A204.1 (cell line): ENCODE data around the gene TCF4.

Experiments
- FAIRE-seq: peaks from 2 replicates; lab custom pipeline; 2012; peaks lifted over from hg19 to GRCh38; lab: Jason Lieb, UNC

TCF4 gene

GRCh38 chr18:55320424-55321264 lies 267.3 kb downstream of the TCF4 start:
- FAIRE-seq, result no peak

GRCh38 chr18:55319459-55320193 lies 268.4 kb downstream of the TCF4 start:
- FAIRE-seq, result no peak

GRCh38 chr18:55318951-55319441 lies 269.0 kb downstream of the TCF4 start:
- FAIRE-seq, result no peak

- FAIRE-seq, result no peak
Measured at GRCh38 chr18:55317864-55318263, 270.1 kb downstream of the TCF4 start.

GRCh38 chr18:55317324-55317723 lies 270.7 kb downstream of the TCF4 start:
- FAIRE-seq, result no peak

- FAIRE-seq, result no peak
Measured at GRCh38 chr18:55316486-55317184, 271.4 kb downstream of the TCF4 start.

- FAIRE-seq, result no peak
Measured at GRCh38 chr18:55314615-55315237, 273.3 kb downstream of the TCF4 start.

- no peak for FAIRE-seq
Measured at GRCh38 chr18:55314031-55314430, 274.0 kb downstream of the TCF4 start.

GRCh38 chr18:55310863-55311262 lies 277.1 kb downstream of the TCF4 start:
- FAIRE-seq, result no peak

- FAIRE-seq, result no peak
Measured at GRCh38 chr18:55310044-55310676, 277.8 kb downstream of the TCF4 start.

- no peak for FAIRE-seq
Measured at GRCh38 chr18:55309249-55309648, 278.7 kb downstream of the TCF4 start.

- no peak for FAIRE-seq
Measured at GRCh38 chr18:55307505-55307904, 280.5 kb downstream of the TCF4 start.

GRCh38 chr18:55306359-55307024 lies 281.5 kb downstream of the TCF4 start:
- FAIRE-seq, result no peak

GRCh38 chr18:55302167-55302833 lies 285.7 kb downstream of the TCF4 start:
- FAIRE-seq, result no peak

- FAIRE-seq, result no peak
Measured at GRCh38 chr18:55301824-55302166, 286.2 kb downstream of the TCF4 start.

GRCh38 chr18:55300936-55301531 lies 287.0 kb downstream of the TCF4 start:
- FAIRE-seq, result no peak

GRCh38 chr18:55300421-55300935 lies 287.5 kb downstream of the TCF4 start:
- FAIRE-seq, result no peak

- FAIRE-seq, result no peak
Measured at GRCh38 chr18:55296778-55297177, 291.2 kb downstream of the TCF4 start.

GRCh38 chr18:55296115-55296514 lies 291.9 kb downstream of the TCF4 start:
- FAIRE-seq, result no peak

- no peak for FAIRE-seq
Measured at GRCh38 chr18:55290898-55291297, 297.1 kb downstream of the TCF4 start.
